Measurements from ENCODE around the gene DNAJC19.

DNA sequence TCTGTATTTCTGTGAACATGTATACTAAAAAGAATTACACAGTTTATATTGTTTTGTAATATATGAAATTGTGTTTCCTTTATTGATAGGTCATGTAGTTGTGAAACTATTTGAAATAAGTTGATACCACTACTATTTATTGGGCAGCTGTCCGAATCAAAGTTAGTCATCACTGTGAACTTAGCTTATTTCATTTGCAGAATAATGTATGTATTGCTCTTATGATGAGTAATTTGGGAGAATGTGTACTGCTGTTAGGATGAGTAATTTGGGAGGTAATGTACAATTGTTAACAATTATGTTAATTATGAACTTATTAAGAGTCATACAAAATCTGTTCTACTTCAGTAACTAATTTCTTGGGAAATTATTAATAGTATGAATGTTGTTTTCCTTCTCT is 54.9 kb downstream of the DNAJC19 start:
- TF ChIP-seq TAF1 (IDR thresholded peaks at IDR 0.05; ENCODE audit: low read depth, low read length) (no peak), POLR2A (IDR thresholded peaks at IDR 0.05; ENCODE audit: low read depth, low read length) (no peak), POU2F2 (IDR thresholded peaks at IDR 0.05; ENCODE audit: low read depth, low read length) (no peak)
